ENCODE measurements around the gene STK32C. TPM values are rescaled to one million over a fixed set of nuclear protein-coding genes. Genes with fewer than 3 reads are reported as not detected.

Gene STK32C
- total RNA-seq, 1 donor from 2014 or later, result 2.5 TPM

GRCh38 chr10:132237396-132237795, 70.4 kb downstream of the STK32C start:
- no peaks in the 10 kb centered on the region for H3K36me3 ChIP-seq
- Mint-ChIP-seq H3K27ac (no peak overlapping the region), H3K4me1 (peaks cover 29% of the 10 kb centered on the region), H3K36me3 (no peaks in the 10 kb centered on the region), H3K9me3 (no peaks in the 10 kb centered on the region), H3K27me3 (ENCODE audit: insufficient read depth, low read depth) (peaks cover 2% of the 10 kb centered on the region), H3K4me3 (no peak overlapping the region)
- peaks cover 3% of the 10 kb centered on the region for H3F3A ChIP-seq (ENCODE audit: low read depth)
- H3K4me2 ChIP-seq, result peak overlapping the region; percentile 51
- no peak overlapping the region for H3K27ac ChIP-seq
- peaks cover 8% of the 10 kb centered on the region for H4K20me1 ChIP-seq (ENCODE audit: low read depth)
- H3K27me3 ChIP-seq, result no peaks in the 10 kb centered on the region
- peaks cover 16% of the 10 kb centered on the region for H3K4me1 ChIP-seq
- H3K79me2 ChIP-seq (ENCODE audit: low read depth), result no peaks in the 10 kb centered on the region
- no peak for DNase-seq (ENCODE audit: low spot score)
- no peaks in the 10 kb centered on the region for H3K9me3 ChIP-seq (ENCODE audit: low read depth)
- H3K4me3 ChIP-seq, result no peak overlapping the region
- no peak overlapping the region for H3K9ac ChIP-seq
- TF ChIP-seq CTCF (IDR thresholded peaks at IDR 0.05), result no peak
- TF ChIP-seq EZH2 (IDR thresholded peaks at IDR 0.05), result no peak
- TF ChIP-seq EZH2phosphoT487 (IDR thresholded peaks at IDR 0.05), result no peak
- no peak overlapping the region for H2AFZ ChIP-seq (replicated peaks)

GRCh38 chr10:132236881-132237280, 70.9 kb downstream of the STK32C start:
- H3K36me3 Mint-ChIP-seq, result no peaks in the 10 kb centered on the region
- H3K4me3 Mint-ChIP-seq, result no peak overlapping the region
- peaks cover 5% of the 10 kb centered on the region for H3K27me3 Mint-ChIP-seq (ENCODE audit: insufficient read depth, low read depth)

GRCh38 chr10:132236161-132236560, 71.6 kb downstream of the STK32C start:
- TF ChIP-seq CTCF (IDR thresholded peaks at IDR 0.05) (no peak), EZH2phosphoT487 (IDR thresholded peaks at IDR 0.05) (no peak), EZH2 (IDR thresholded peaks at IDR 0.05) (no peak)
- no peaks in the 10 kb centered on the region for H3K36me3 Mint-ChIP-seq
- DNase-seq (ENCODE audit: low spot score), result no peak
- H3K27ac ChIP-seq, result no peak overlapping the region
- H2AFZ ChIP-seq (replicated peaks), result no peak overlapping the region
- H3K4me3 ChIP-seq, result no peak overlapping the region
- no peak overlapping the region for H3K27ac Mint-ChIP-seq
- no peaks in the 10 kb centered on the region for H3K9me3 ChIP-seq (ENCODE audit: low read depth)
- peaks cover 14% of the 10 kb centered on the region for H3K4me1 ChIP-seq
- no peaks in the 10 kb centered on the region for H3K79me2 ChIP-seq (ENCODE audit: low read depth)
- peaks cover 3% of the 10 kb centered on the region for H3F3A ChIP-seq (ENCODE audit: low read depth)
- peaks cover 8% of the 10 kb centered on the region for H4K20me1 ChIP-seq (ENCODE audit: low read depth)
- H3K4me3 Mint-ChIP-seq, result no peak overlapping the region
- no peaks in the 10 kb centered on the region for H3K36me3 ChIP-seq
- H3K27me3 ChIP-seq, result no peaks in the 10 kb centered on the region
- H3K9ac ChIP-seq, result no peak overlapping the region
- no peak overlapping the region for H3K4me2 ChIP-seq
- peaks cover 34% of the 10 kb centered on the region for H3K4me1 Mint-ChIP-seq
- H3K9me3 Mint-ChIP-seq, result no peaks in the 10 kb centered on the region
- H3K27me3 Mint-ChIP-seq (ENCODE audit: insufficient read depth, low read depth), result peaks cover 6% of the 10 kb centered on the region

More at GRCh38 chr10:132236881-132237280, 70.9 kb downstream of the STK32C start:
- Histone ChIP-seq H3K4me3 (no peak overlapping the region), H3K4me1 (peaks cover 14% of the 10 kb centered on the region), H3K4me2 (no peak overlapping the region), H3K27ac (no peak overlapping the region), H4K20me1 (ENCODE audit: low read depth) (peaks cover 8% of the 10 kb centered on the region), H3K36me3 (no peaks in the 10 kb centered on the region), H3F3A (ENCODE audit: low read depth) (peaks cover 3% of the 10 kb centered on the region), H3K27me3 (no peaks in the 10 kb centered on the region), H3K79me2 (ENCODE audit: low read depth) (no peaks in the 10 kb centered on the region), H2AFZ (replicated peaks) (no peak overlapping the region), H3K9me3 (ENCODE audit: low read depth) (no peaks in the 10 kb centered on the region), H3K9ac (no peak overlapping the region)
- Mint-ChIP-seq H3K9me3 (no peaks in the 10 kb centered on the region), H3K4me1 (peaks cover 33% of the 10 kb centered on the region), H3K27ac (no peak overlapping the region)
- TF ChIP-seq CTCF (IDR thresholded peaks at IDR 0.05) (no peak), EZH2phosphoT487 (IDR thresholded peaks at IDR 0.05) (no peak), EZH2 (IDR thresholded peaks at IDR 0.05) (no peak)
- no peak for DNase-seq (ENCODE audit: low spot score)

Measured in neural progenitor cell (in vitro differentiated cells).